H4 (cell line): Measurements from ENCODE around the gene BOC. TPM values are rescaled to one million over a fixed set of nuclear protein-coding genes. Genes with fewer than 3 reads are reported as not detected.

ENCODE experiments used
- total RNA-seq: library from RNA; depleted of rRNA; stranded (reverse); fragments of >200 nt; shearing (Covaris generic); gene quantifications from 2 replicates; pipeline ENCODE4 v1.2.3, GENCODE V29; 2014; rRNA removed

Gene BOC
- total RNA-seq, 1 experiment from 2014 or later, result 3.7 TPM

Other genes starting within 250 kb of the BOC start
- gene CD200R1, start 236.5 kb upstream of the BOC start, total RNA-seq, result 0.31 TPM in 1 of 2 replicates, not detected in the other
- 26.9 and 28.0 TPM in 2 replicates for gene GTPBP8, start 220.6 kb upstream of the BOC start, total RNA-seq
- gene CFAP44, start 229.9 kb downstream of the BOC start, total RNA-seq, result 0.41 and 0.91 TPM in 2 replicates